CD4-positive, alpha-beta T cell (primary cell): Measurements from ENCODE around the gene CDK5R1. TPM values are rescaled to one million over a fixed set of nuclear protein-coding genes. Genes with fewer than 3 reads are reported as not detected.

ENCODE experiments used
- ATAC-seq: fragments of 200-7000 bp; cut with Tn5 transposase; one replicate; pipeline ENCODE4 v1.10.0; 2022; ENCODE audit warnings: mild to moderate bottlenecking; ENCODE audit not compliant: poor library complexity
- CTCF ChIA-PET: fragments of 350-600 bp; sonication (Branson Sonifier 250); formaldehyde crosslinking; loops from one replicate; lab custom pipeline; 2021; ENCODE audit warnings: antibody characterized with exemption, inconsistent platforms; lab: Charles Lee
- POLR2A ChIA-PET: fragments of 350-600 bp; sonication (Branson Sonifier 250); formaldehyde crosslinking; loops from one replicate; lab custom pipeline; 2021; ENCODE audit warnings: antibody characterized with exemption, inconsistent platforms; lab: Charles Lee
- DNase-seq, 14 experiments: peaks; one replicate each; pipeline ENCODE4 v3.0.0-alpha.2; 2013 to 2020; ENCODE audit warnings: mixed read lengths in 2 of 14
- H3K27ac ChIP-seq, 2 donors: one replicate each; pipeline versions ENCODE4 v1.5.1 to v1.7.0; 2013; ENCODE audit warnings: low read length in 2 of 2, low read depth in 1 of 2, mild to moderate bottlenecking in 1 of 2
- H3K27me3 ChIP-seq, 2 experiments: 1 replicate in 1 of 2; 2 replicates in 1 of 2; pipeline versions ENCODE4 v1.6.1 to v1.7.0; 2013; ENCODE audit warnings: low read length in 2 of 2, control low read depth in 1 of 2, mild to moderate bottlenecking in 1 of 2, moderate library complexity in 1 of 2; ENCODE audit not compliant: insufficient read depth in 2 of 2, control insufficient read depth in 1 of 2
- H3K36me3 ChIP-seq: one replicate; pipeline ENCODE4 v1.6.1; 2013; ENCODE audit warnings: low read length, control low read depth; ENCODE audit not compliant: insufficient read depth
- H3K4me1 ChIP-seq: one replicate; pipeline ENCODE4 v1.6.1; 2013; ENCODE audit warnings: low read length, control low read depth; ENCODE audit not compliant: insufficient read depth
- H3K4me3 ChIP-seq: one replicate; pipeline ENCODE4 v1.5.1; 2013; ENCODE audit warnings: mild to moderate bottlenecking, low read length, moderate library complexity
- H3K9me3 ChIP-seq, 2 experiments: 1 replicate in 1 of 2; 2 replicates in 1 of 2; pipeline versions ENCODE4 v1.6.1 to v1.7.0; 2013; ENCODE audit warnings: low read length in 2 of 2, mild to moderate bottlenecking in 2 of 2, control low read depth in 1 of 2, moderate library complexity in 1 of 2; ENCODE audit not compliant: control insufficient read depth in 1 of 2, insufficient read depth in 1 of 2
- H3K27ac Mint-ChIP-seq: one replicate; pipeline ENCODE4 v1.8.0; 2020; ENCODE audit warnings: mixed read lengths
- H3K27me3 Mint-ChIP-seq: one replicate; pipeline ENCODE4 v1.8.0; 2021; ENCODE audit warnings: mixed read lengths
- H3K36me3 Mint-ChIP-seq: one replicate; pipeline ENCODE4 v1.8.0; 2021; ENCODE audit warnings: low read depth, mixed read lengths
- H3K4me1 Mint-ChIP-seq: one replicate; pipeline ENCODE4 v1.8.0; 2021; ENCODE audit warnings: low read depth, mixed read lengths
- H3K4me3 Mint-ChIP-seq: one replicate; pipeline ENCODE4 v1.8.0; 2020; ENCODE audit warnings: mild to moderate bottlenecking, mixed read lengths
- H3K9me3 Mint-ChIP-seq: one replicate; pipeline ENCODE4 v1.8.0; 2020; ENCODE audit warnings: mixed read lengths
- intact Hi-C, 2 experiments: fragments of 100-400 bp; cut with DNase I in 1 of 2; cut with micrococcal nuclease in 1 of 2; formaldehyde crosslinking; loops; one replicate each; pipeline versions ENCODE4 v1.15.1 to v1.9.0; 2023 to 2025; cut with DNase I, micrococcal nuclease
- total RNA-seq, 174 experiments: library from RNA in 2 of 174; stranded (reverse) in 2 of 174; gene quantifications; one replicate each; pipeline ENCODE4 v1.2.3 and lab custom pipeline; 2021 to 2026
- TF ChIP-seq, protein P1 (sequence below): fragments of 200-600 bp; IDR thresholded peaks from one replicate; pipeline ENCODE4 v1.8.0; 2022; ENCODE audit warnings: antibody characterized with exemption, mild to moderate bottlenecking

The CDK5R1 gene
- total RNA-seq, 2 experiments from 2014 or later = 21.7 to 22.5 TPM

DNA sequence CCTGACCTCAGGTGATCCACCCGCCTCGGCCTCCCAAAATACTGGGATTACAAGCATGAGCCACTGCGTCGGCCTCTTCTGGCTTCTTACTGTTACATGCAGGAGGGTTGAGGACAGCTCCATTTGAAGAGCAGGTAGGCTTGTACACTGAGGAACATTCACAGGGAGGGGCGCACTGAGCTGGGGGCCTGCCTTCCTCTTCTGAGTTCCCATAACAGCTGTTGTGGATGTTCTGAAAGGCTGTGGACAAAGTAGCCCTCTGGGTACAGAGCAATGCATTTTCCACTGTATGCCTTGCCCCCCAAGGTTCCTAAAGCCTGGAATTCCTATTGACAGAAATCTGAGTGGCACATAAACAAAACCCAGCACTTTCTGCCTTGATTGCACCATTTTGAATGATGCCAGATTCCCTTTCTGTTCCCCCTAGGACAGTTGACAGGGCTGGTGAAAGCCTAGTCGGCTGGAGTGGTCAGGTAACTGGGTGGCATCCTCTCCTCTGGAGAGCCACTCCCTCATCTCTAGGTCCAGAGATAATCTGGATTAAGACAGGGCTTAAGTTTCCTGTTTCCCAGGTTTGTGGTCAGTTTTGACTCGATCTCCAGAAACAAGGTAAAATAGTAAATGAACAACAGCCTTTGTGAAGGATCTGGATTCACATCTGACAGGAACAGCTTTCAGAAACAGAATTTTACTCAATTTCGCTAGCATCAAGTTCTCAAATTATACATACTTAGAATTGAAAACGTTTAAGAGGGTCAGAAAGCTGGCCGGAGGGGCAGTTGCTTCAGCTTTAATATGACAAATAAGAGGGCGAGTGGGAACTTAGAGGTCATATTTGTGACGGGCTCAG lies 1.3 kb upstream of the CDK5R1 start:
- ChIA-PET POLR2A (interaction anchor here (0.9 to 8.1 kb wide), 13 partner anchors 10 to 392 kb away, joined by 3 to 152 read pairs (median 8); partner anchors contain the start of genes MYO1D and PSMD11), CTCF (interaction anchor here (1.9 to 5.0 kb wide), 4 partner anchors 22 to 173 kb away, joined by 6 to 28 read pairs (median 20); partner anchors contain the start of gene PSMD11)
- no peaks in the 10 kb centered on the region for H3K9me3 ChIP-seq
- no peak for DNase-seq
- H3K36me3 ChIP-seq = peaks cover 35% of the 10 kb centered on the region
- peaks cover 52% of the 10 kb centered on the region for H3K36me3 Mint-ChIP-seq
- peak overlapping the region; percentile 62 for H3K27ac Mint-ChIP-seq
- no peaks in the 10 kb centered on the region for H3K27me3 Mint-ChIP-seq
- peak overlapping the region; percentile 90 for H3K4me3 Mint-ChIP-seq
- H3K9me3 Mint-ChIP-seq = no peaks in the 10 kb centered on the region
- peaks cover 47% of the 10 kb centered on the region for H3K4me1 Mint-ChIP-seq
- ATAC-seq = no peak
- peaks cover 40% of the 10 kb centered on the region for H3K4me1 ChIP-seq
- H3K4me3 ChIP-seq = no peak overlapping the region
- H3K27me3 ChIP-seq = no peaks in the 10 kb centered on the region
- peak overlapping the region; percentile 21 to 35 for H3K27ac ChIP-seq
- intact Hi-C loops = loop anchor here (10.0 kb wide), 1 partner anchor 389 kb away; the partner anchor contains the start of gene MYO1D (in 2 of the 2)
- TF ChIP-seq, protein P1, sequence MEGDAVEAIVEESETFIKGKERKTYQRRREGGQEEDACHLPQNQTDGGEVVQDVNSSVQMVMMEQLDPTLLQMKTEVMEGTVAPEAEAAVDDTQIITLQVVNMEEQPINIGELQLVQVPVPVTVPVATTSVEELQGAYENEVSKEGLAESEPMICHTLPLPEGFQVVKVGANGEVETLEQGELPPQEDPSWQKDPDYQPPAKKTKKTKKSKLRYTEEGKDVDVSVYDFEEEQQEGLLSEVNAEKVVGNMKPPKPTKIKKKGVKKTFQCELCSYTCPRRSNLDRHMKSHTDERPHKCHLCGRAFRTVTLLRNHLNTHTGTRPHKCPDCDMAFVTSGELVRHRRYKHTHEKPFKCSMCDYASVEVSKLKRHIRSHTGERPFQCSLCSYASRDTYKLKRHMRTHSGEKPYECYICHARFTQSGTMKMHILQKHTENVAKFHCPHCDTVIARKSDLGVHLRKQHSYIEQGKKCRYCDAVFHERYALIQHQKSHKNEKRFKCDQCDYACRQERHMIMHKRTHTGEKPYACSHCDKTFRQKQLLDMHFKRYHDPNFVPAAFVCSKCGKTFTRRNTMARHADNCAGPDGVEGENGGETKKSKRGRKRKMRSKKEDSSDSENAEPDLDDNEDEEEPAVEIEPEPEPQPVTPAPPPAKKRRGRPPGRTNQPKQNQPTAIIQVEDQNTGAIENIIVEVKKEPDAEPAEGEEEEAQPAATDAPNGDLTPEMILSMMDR = no peak

DNA sequence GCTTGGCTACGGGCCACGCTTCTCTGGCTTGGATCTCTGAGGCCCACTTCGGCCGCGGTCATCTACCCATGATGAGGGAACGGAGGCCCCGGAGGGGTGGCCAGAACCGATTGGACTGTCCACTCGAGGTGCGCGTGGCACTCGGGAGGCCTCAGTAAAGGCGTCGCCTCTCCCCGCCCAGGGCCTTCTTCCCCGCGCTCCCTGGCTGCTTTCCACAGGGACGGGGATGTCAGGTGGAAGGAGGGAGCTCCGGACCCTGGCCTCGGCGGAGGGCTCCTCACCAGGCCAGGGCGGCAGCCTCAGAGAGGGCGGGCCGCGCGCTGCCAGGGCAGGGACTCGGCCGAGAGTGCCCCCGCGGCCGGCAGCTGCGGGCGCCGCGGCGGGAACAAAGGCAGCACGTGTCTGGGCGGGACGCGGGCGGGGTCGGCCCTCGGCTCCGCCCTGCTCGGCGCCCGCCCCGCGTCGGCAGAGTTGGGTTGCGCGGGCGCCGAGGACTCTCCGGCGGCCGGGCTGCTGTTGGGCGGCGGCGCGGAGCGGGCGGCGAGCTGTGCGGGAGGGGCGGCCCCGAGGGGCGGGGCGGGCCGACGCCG lies 587 bp upstream of the CDK5R1 start:
- intact Hi-C loops = loop anchor here (10.0 kb wide), 1 partner anchor 389 kb away; the partner anchor contains the start of gene MYO1D (in 2 of the 2)
- H3K27ac ChIP-seq = peak overlapping the region; percentile 21
- TF ChIP-seq, protein P1 = no peak
- ChIA-PET POLR2A (interaction anchor here (0.7 to 8.1 kb wide), 20 partner anchors 9 to 391 kb away, joined by 3 to 152 read pairs (median 4); partner anchors contain the start of genes C17orf75, MYO1D and PSMD11), CTCF (interaction anchor here (0.9 to 5.0 kb wide), 7 partner anchors 23 to 173 kb away, joined by 3 to 28 read pairs (median 6); partner anchors contain the start of gene PSMD11)
- peaks cover 55% of the 10 kb centered on the region for H3K4me1 Mint-ChIP-seq
- peaks cover 29% of the 10 kb centered on the region for H3K36me3 ChIP-seq
- peak; percentile 51 to 93 (median 68) for DNase-seq
- H3K36me3 Mint-ChIP-seq = peaks cover 47% of the 10 kb centered on the region
- H3K4me3 ChIP-seq = peak overlapping the region; percentile 38
- ATAC-seq = peak; percentile 72
- no peaks in the 10 kb centered on the region for H3K9me3 Mint-ChIP-seq
- H3K4me1 ChIP-seq = peaks cover 42% of the 10 kb centered on the region
- H3K4me3 Mint-ChIP-seq = peak overlapping the region; percentile 90
- H3K9me3 ChIP-seq = no peaks in the 10 kb centered on the region
- no peaks in the 10 kb centered on the region for H3K27me3 Mint-ChIP-seq
- no peaks in the 10 kb centered on the region for H3K27me3 ChIP-seq
- H3K27ac Mint-ChIP-seq = peak overlapping the region; percentile 62
